HepG2 (cell line): ENCODE data around the gene CA14. TPM values are rescaled to one million over a fixed set of nuclear protein-coding genes. Genes with fewer than 3 reads are reported as not detected.

Experiments used
- ATF1 ChIP-seq: IDR thresholded peaks from 2 replicates; pipeline ENCODE4 v1.6.1; 2016; ENCODE audit warnings: mild to moderate bottlenecking, control low read depth
- GTF2F1 ChIP-seq: fragments of 150-350 bp; IDR thresholded peaks from 2 replicates; pipeline ENCODE4 v1.6.1; 2014; ENCODE audit warnings: low read length
- HNRNPK ChIP-seq: fragments of 200-400 bp; formaldehyde crosslinking; IDR thresholded peaks from 2 replicates; pipeline ENCODE4 v1.6.1; 2018; ENCODE audit warnings: low read length, low read depth, moderate library complexity, mild to moderate bottlenecking; ENCODE audit not compliant: poor library complexity, severe bottlenecking
- NFKB2 ChIP-seq: sonication (generic); formaldehyde crosslinking; IDR thresholded peaks from 2 replicates; pipeline ENCODE4 v1.4.0; 2020; ENCODE audit warnings: missing genetic modification reagents, borderline replicate concordance
- POLR2AphosphoS5 ChIP-seq: IDR thresholded peaks from 2 replicates; pipeline ENCODE4 v1.6.1; 2012; ENCODE audit warnings: low read depth, low read length
- RXRA ChIP-seq: sonication (generic); formaldehyde crosslinking; IDR thresholded peaks from 2 replicates; pipeline ENCODE4 v1.5.1; 2020; ENCODE audit warnings: missing genetic modification reagents
- SOX5 ChIP-seq: IDR thresholded peaks from 2 replicates; pipeline ENCODE4 v1.6.1; 2016; ENCODE audit warnings: borderline replicate concordance
- SP2 ChIP-seq: sonication (generic); formaldehyde crosslinking; IDR thresholded peaks from 2 replicates; pipeline ENCODE4 v1.5.1; 2020; ENCODE audit warnings: mild to moderate bottlenecking, missing genetic modification reagents
- THAP11 ChIP-seq: IDR thresholded peaks from 2 replicates; pipeline ENCODE4 v1.6.1; 2016; ENCODE audit warnings: missing biosample characterization, missing genetic modification reagents
- TOPORS ChIP-seq: sonication (generic); formaldehyde crosslinking; IDR thresholded peaks from 2 replicates; pipeline ENCODE4 v1.8.0; 2023; ENCODE audit warnings: mild to moderate bottlenecking, missing genetic modification reagents
- ZBTB20 ChIP-seq: sonication (generic); formaldehyde crosslinking; IDR thresholded peaks from 2 replicates; pipeline ENCODE4 v1.8.1; 2023; ENCODE audit warnings: missing genetic modification reagents, low read depth, mild to moderate bottlenecking, borderline replicate concordance
- ZNF124 ChIP-seq: sonication (generic); formaldehyde crosslinking; IDR thresholded peaks from 2 replicates; pipeline ENCODE4 v1.4.0; 2020; ENCODE audit warnings: missing genetic modification reagents
- ZNF317 ChIP-seq: sonication (generic); formaldehyde crosslinking; IDR thresholded peaks from 2 replicates; pipeline ENCODE4 v1.5.0; 2020; ENCODE audit warnings: mild to moderate bottlenecking, missing genetic modification reagents
- ZNF331 ChIP-seq: sonication (generic); formaldehyde crosslinking; IDR thresholded peaks from 2 replicates; pipeline ENCODE4 v1.4.0; 2020; ENCODE audit warnings: missing genetic modification reagents
- ZNF343 ChIP-seq: sonication (generic); formaldehyde crosslinking; IDR thresholded peaks from 2 replicates; pipeline ENCODE4 v1.4.0; 2020; ENCODE audit warnings: mild to moderate bottlenecking, missing genetic modification reagents
- ZNF749 ChIP-seq: sonication (generic); formaldehyde crosslinking; IDR thresholded peaks from 2 replicates; pipeline ENCODE4 v1.8.0; 2022; ENCODE audit warnings: mild to moderate bottlenecking, missing genetic modification reagents, moderate library complexity, borderline replicate concordance
- ZNF839 ChIP-seq: sonication (generic); formaldehyde crosslinking; IDR thresholded peaks from 2 replicates; pipeline ENCODE4 v1.4.0; 2020; ENCODE audit warnings: missing genetic modification reagents, mild to moderate bottlenecking, borderline replicate concordance
- polyA plus RNA-seq, 8 experiments: library from polyadenylated mRNA; depleted of rRNA in 3 of 8; stranded (reverse) in 7 of 8; unstranded in 1 of 8; fragments of >200 nt; fragmentation: Illumina TruSeq in 4 of 8; extraction: Trizol in 4 of 8; gene quantifications; 2 replicates each; pipeline versions ENCODE4 v1.2.1 to v1.2.3, GENCODE V29; 2011 to 2016; ENCODE audit warnings: low read depth in 4 of 8, missing spikeins in 1 of 8, mixed read lengths in 1 of 8; ENCODE audit not compliant: insufficient read depth in 1 of 8
- total RNA-seq, 5 experiments: library from RNA; depleted of rRNA; stranded (reverse); fragments of >200 nt; fragmentation: Illumina TruSeq; extraction: Trizol; gene quantifications; 2 replicates each; pipeline ENCODE4 v1.2.3, GENCODE V29; 2016; ENCODE audit warnings: low read depth in 1 of 5
- TF ChIP-seq, protein P1 (sequence below): IDR thresholded peaks from 2 replicates; pipeline ENCODE4 v1.6.1; 2016
- TF ChIP-seq, protein P2 (sequence below): sonication (generic); formaldehyde crosslinking; IDR thresholded peaks from 2 replicates; pipeline ENCODE4 v1.4.0; 2020; ENCODE audit warnings: missing genetic modification reagents
- TF ChIP-seq, protein P3 (sequence below): sonication (generic); formaldehyde crosslinking; IDR thresholded peaks from 2 replicates; pipeline ENCODE4 v1.5.0; 2020; ENCODE audit warnings: mild to moderate bottlenecking, missing genetic modification reagents
- TF ChIP-seq, protein P4 (sequence below): sonication (generic); formaldehyde crosslinking; IDR thresholded peaks from 2 replicates; pipeline ENCODE4 v1.5.0; 2020; ENCODE audit warnings: missing genetic modification reagents, mild to moderate bottlenecking, borderline replicate concordance
- TF ChIP-seq, protein P5 (sequence below): sonication (generic); formaldehyde crosslinking; conservative IDR thresholded peaks from 2 replicates; pipeline ENCODE4 v1.4.0; 2020; ENCODE audit warnings: missing genetic modification reagents

CA14 gene
- total and polyA plus RNA-seq, 2 of the 13 experiments (the other 11 are each of a cell fraction or from before 2014, with no cell fraction given) = 2.4 to 8.5 TPM

DNA sequence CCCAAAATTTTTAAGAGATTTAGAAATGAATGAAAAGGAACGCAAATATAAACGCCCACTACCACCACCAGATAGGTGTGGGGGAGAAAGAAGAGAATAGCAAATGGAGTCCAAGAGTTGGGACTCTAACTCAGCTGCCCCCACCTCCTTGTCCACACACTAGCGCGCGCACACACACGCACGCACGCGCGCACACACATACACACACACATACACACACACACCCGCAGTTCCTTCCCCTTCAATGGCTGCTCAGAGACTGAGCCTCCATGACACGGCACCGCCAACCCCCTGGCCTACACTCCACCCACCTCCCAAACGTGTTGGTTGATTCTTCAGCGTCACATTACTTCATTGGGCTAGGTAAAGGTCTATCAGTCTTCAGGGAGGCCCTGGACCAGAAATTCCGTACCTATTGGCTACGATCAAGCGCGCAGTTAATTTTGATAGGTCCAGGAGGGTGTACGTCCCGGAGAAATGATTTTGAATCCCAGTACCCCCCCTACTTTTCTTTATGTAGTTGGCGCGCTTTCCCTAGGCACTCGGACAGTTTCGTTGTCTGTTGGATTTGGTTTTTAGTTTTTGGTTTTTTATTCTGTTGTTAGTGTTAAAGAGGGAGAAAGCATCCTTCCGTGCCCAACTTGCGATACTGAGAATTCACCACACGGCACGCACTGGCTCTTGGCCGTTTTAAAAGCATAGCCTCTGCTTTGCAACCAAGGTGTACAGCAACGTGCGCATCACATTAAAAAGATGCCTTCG, 21.5 kb upstream of the CA14 start, which contains the start of gene ANP32E (continued):
- TF ChIP-seq, protein P1, sequence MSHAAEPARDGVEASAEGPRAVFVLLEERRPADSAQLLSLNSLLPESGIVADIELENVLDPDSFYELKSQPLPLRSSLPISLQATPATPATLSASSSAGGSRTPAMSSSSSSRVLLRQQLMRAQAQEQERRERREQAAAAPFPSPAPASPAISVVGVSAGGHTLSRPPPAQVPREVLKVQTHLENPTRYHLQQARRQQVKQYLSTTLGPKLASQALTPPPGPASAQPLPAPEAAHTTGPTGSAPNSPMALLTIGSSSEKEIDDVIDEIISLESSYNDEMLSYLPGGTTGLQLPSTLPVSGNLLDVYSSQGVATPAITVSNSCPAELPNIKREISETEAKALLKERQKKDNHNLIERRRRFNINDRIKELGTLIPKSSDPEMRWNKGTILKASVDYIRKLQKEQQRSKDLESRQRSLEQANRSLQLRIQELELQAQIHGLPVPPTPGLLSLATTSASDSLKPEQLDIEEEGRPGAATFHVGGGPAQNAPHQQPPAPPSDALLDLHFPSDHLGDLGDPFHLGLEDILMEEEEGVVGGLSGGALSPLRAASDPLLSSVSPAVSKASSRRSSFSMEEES (CRISPR knock-in tag) = peak; percentile 76
- TF ChIP-seq ZNF331 (CRISPR knock-in tag) (peak; percentile 67), ZBTB20 (peak; percentile 13; the same call in 1 of the 2 replicates), ZNF749 (CRISPR knock-in tag) (peak; percentile 89), THAP11 (CRISPR knock-in tag) (peak; percentile 82), NFKB2 (CRISPR knock-in tag) (peak; percentile 75; the same call in 1 of the 2 replicates), POLR2AphosphoS5 (peak; percentile 96), ZNF317 (CRISPR knock-in tag) (peak; percentile 80; the same call in 1 of the 2 replicates), ZNF839 (CRISPR knock-in tag) (no peak), TOPORS (no peak), SP2 (CRISPR knock-in tag) (peak; percentile 95), SOX5 (CRISPR knock-in tag) (peak; percentile 50; the same call in 1 of the 2 replicates), RXRA (CRISPR knock-in tag) (peak; percentile 31; the same call in 1 of the 2 replicates), ATF1 (peak; percentile 96), ZNF343 (CRISPR knock-in tag) (peak; percentile 80; the same call in 1 of the 2 replicates), HNRNPK (no peak), ZNF124 (CRISPR knock-in tag) (0 out of 2 replicates have a peak, but pooled peaks have one; percentile 56), GTF2F1 (peak; percentile 73; the same call in 1 of the 2 replicates)
- TF ChIP-seq, protein P2, sequence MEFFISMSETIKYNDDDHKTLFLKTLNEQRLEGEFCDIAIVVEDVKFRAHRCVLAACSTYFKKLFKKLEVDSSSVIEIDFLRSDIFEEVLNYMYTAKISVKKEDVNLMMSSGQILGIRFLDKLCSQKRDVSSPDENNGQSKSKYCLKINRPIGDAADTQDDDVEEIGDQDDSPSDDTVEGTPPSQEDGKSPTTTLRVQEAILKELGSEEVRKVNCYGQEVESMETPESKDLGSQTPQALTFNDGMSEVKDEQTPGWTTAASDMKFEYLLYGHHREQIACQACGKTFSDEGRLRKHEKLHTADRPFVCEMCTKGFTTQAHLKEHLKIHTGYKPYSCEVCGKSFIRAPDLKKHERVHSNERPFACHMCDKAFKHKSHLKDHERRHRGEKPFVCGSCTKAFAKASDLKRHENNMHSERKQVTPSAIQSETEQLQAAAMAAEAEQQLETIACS = peak; percentile 94
- TF ChIP-seq, protein P3, sequence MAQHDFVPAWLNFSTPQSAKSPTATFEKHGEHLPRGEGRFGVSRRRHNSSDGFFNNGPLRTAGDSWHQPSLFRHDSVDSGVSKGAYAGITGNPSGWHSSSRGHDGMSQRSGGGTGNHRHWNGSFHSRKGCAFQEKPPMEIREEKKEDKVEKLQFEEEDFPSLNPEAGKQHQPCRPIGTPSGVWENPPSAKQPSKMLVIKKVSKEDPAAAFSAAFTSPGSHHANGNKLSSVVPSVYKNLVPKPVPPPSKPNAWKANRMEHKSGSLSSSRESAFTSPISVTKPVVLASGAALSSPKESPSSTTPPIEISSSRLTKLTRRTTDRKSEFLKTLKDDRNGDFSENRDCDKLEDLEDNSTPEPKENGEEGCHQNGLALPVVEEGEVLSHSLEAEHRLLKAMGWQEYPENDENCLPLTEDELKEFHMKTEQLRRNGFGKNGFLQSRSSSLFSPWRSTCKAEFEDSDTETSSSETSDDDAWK (CRISPR knock-in tag) = no peak
- TF ChIP-seq, protein P4, sequence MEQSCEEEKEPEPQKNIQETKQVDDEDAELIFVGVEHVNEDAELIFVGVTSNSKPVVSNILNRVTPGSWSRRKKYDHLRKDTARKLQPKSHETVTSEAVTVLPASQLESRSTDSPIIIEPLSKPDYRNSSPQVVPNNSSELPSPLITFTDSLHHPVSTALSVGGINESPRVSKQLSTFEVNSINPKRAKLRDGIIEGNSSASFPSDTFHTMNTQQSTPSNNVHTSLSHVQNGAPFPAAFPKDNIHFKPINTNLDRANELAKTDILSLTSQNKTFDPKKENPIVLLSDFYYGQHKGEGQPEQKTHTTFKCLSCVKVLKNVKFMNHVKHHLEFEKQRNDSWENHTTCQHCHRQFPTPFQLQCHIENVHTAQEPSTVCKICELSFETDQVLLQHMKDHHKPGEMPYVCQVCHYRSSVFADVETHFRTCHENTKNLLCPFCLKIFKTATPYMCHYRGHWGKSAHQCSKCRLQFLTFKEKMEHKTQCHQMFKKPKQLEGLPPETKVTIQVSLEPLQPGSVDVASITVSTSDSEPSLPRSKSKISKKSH (CRISPR knock-in tag) = peak; percentile 88; the same call in 1 of the 2 replicates
- TF ChIP-seq, protein P5, sequence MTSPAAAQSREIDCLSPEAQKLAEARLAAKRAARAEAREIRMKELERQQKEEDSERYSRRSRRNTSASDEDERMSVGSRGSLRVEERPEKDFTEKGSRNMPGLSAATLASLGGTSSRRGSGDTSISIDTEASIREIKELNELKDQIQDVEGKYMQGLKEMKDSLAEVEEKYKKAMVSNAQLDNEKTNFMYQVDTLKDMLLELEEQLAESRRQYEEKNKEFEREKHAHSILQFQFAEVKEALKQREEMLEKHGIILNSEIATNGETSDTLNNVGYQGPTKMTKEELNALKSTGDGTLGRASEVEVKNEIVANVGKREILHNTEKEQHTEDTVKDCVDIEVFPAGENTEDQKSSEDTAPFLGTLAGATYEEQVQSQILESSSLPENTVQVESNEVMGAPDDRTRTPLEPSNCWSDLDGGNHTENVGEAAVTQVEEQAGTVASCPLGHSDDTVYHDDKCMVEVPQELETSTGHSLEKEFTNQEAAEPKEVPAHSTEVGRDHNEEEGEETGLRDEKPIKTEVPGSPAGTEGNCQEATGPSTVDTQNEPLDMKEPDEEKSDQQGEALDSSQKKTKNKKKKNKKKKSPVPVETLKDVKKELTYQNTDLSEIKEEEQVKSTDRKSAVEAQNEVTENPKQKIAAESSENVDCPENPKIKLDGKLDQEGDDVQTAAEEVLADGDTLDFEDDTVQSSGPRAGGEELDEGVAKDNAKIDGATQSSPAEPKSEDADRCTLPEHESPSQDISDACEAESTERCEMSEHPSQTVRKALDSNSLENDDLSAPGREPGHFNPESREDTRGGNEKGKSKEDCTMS (CRISPR knock-in tag) = no peak
